ENCODE data around the gene KSR2. TPM values are rescaled to one million over a fixed set of nuclear protein-coding genes. Genes with fewer than 3 reads are reported as not detected.
"Not testable (repeated sequence)": the region's sequence is repeated elsewhere in the genome, so short reads cannot be mapped to it uniquely, and the experiment has no call there.

The KSR2 gene
- total RNA-seq, 1 experiment from 2014 or later, result 0.08 TPM

- no peak for DNase-seq (ENCODE audit: low spot score)
These were observed 143.0 kb downstream of the KSR2 start for GRCh38 chr12:117825827-117826226.

- peak; percentile 24 for DNase-seq (ENCODE audit: low spot score)
These were observed 147.2 kb downstream of the KSR2 start for GRCh38 chr12:117821480-117822175.

GRCh38 chr12:117820216-117820907, 148.4 kb downstream of the KSR2 start:
- DNase-seq (ENCODE audit: low spot score), result no peak

- DNase-seq (ENCODE audit: low spot score), result no peak
These were observed 149.6 kb downstream of the KSR2 start for GRCh38 chr12:117819160-117819559.

- DNase-seq (ENCODE audit: low spot score), result no peak
These were observed 150.4 kb downstream of the KSR2 start for GRCh38 chr12:117818400-117818799.

- no peak for DNase-seq (ENCODE audit: low spot score)
These were observed 159.3 kb downstream of the KSR2 start for GRCh38 chr12:117809509-117809908.

GRCh38 chr12:117807946-117808345, 160.8 kb downstream of the KSR2 start:
- no peak for DNase-seq (ENCODE audit: low spot score)

GRCh38 chr12:117807355-117807754, 161.4 kb downstream of the KSR2 start:
- DNase-seq (ENCODE audit: low spot score), result no peak

GRCh38 chr12:117805865-117806264, 162.9 kb downstream of the KSR2 start:
- DNase-seq (ENCODE audit: low spot score), result no peak

- DNase-seq (ENCODE audit: low spot score), result peak; percentile 17
These were observed 165.8 kb downstream of the KSR2 start for GRCh38 chr12:117803001-117803400.

GRCh38 chr12:117800711-117801110, 168.1 kb downstream of the KSR2 start:
- not testable (repeated sequence) for DNase-seq (ENCODE audit: low spot score)

GRCh38 chr12:117797202-117797601, 171.6 kb downstream of the KSR2 start:
- no peak for DNase-seq (ENCODE audit: low spot score)

GRCh38 chr12:117792877-117793424, 175.8 kb downstream of the KSR2 start:
- DNase-seq (ENCODE audit: low spot score), result no peak

- no peak for DNase-seq (ENCODE audit: low spot score)
These were observed 176.3 kb downstream of the KSR2 start for GRCh38 chr12:117792471-117792870.

- no peak for DNase-seq (ENCODE audit: low spot score)
These were observed 177.8 kb downstream of the KSR2 start for GRCh38 chr12:117790948-117791347.

- no peak for DNase-seq (ENCODE audit: low spot score)
These were observed 178.6 kb downstream of the KSR2 start for GRCh38 chr12:117790198-117790597.

- DNase-seq (ENCODE audit: low spot score), result no peak
These were observed 179.4 kb downstream of the KSR2 start for GRCh38 chr12:117789195-117789912.

GRCh38 chr12:117778656-117779055, 190.1 kb downstream of the KSR2 start:
- DNase-seq (ENCODE audit: low spot score), result no peak

GRCh38 chr12:117774941-117775775, 193.6 kb downstream of the KSR2 start:
- DNase-seq (ENCODE audit: low spot score), result no peak

- DNase-seq (ENCODE audit: low spot score), result no peak
These were observed 199.9 kb downstream of the KSR2 start for GRCh38 chr12:117768860-117769259.

- no peak for DNase-seq (ENCODE audit: low spot score)
These were observed 202.8 kb downstream of the KSR2 start for GRCh38 chr12:117766008-117766407.
